GM21825 (cell line): ENCODE measurements around the gene DGCR8.

ENCODE experiments used
- ATAC-seq: cut with Tn5 transposase; IDR thresholded peaks from one replicate; pipeline ENCODE4 v1.9.1; 2021; ENCODE audit warnings: mild to moderate bottlenecking, moderate library complexity; ENCODE audit not compliant: unreplicated experiment

DGCR8 gene

GRCh38 chr22:20107951-20108756 lies 28.1 kb downstream of the DGCR8 start:
- no peak for ATAC-seq

GRCh38 chr22:20108757-20109230 lies 28.8 kb downstream of the DGCR8 start:
- ATAC-seq = no peak

GRCh38 chr22:20109411-20110358 lies 29.6 kb downstream of the DGCR8 start:
- no peak for ATAC-seq

- no peak for ATAC-seq
These were observed 30.4 kb downstream of the DGCR8 start for GRCh38 chr22:20110359-20110985.

- ATAC-seq = no peak
These were observed 31.1 kb downstream of the DGCR8 start for GRCh38 chr22:20111045-20111688.

GRCh38 chr22:20111689-20112622 lies 31.9 kb downstream of the DGCR8 start:
- ATAC-seq = no peak

GRCh38 chr22:20112623-20113511 lies 32.8 kb downstream of the DGCR8 start:
- ATAC-seq = no peak

- ATAC-seq = no peak
These were observed 33.7 kb downstream of the DGCR8 start for GRCh38 chr22:20113551-20114310.

GRCh38 chr22:20114506-20115475 lies 34.8 kb downstream of the DGCR8 start:
- ATAC-seq = no peak

GRCh38 chr22:20115691-20116375 lies 35.8 kb downstream of the DGCR8 start, which contains the start of gene RANBP1:
TSS of gene RANBP1 (plus strand) at chr22:20116104. CDS start at chr22:20116185, 81 bp downstream.
- ATAC-seq = no peak

- no peak for ATAC-seq
These were observed 36.4 kb downstream of the DGCR8 start for GRCh38 chr22:20116376-20116950.

- peak; percentile 65 for ATAC-seq
These were observed 37.1 kb downstream of the DGCR8 start, which contains the start of gene TRMT2A for GRCh38 chr22:20116951-20117632. TSS of gene TRMT2A (minus strand) at chr22:20117226. CDS start at chr22:20116906, 320 bp downstream.

GRCh38 chr22:20117633-20118299 lies 37.7 kb downstream of the DGCR8 start:
- peak; percentile 9 for ATAC-seq

GRCh38 chr22:20118300-20119020 lies 38.4 kb downstream of the DGCR8 start:
- no peak for ATAC-seq
